DMS 273 (cell line): ENCODE results near the gene ZFAND5.

Source experiments
- DNase-seq: peaks from one replicate; lab custom pipeline; 2025; ENCODE audit not compliant: unreplicated experiment; lab: John Stamatoyannopoulos, UW

The ZFAND5 gene

DNA sequence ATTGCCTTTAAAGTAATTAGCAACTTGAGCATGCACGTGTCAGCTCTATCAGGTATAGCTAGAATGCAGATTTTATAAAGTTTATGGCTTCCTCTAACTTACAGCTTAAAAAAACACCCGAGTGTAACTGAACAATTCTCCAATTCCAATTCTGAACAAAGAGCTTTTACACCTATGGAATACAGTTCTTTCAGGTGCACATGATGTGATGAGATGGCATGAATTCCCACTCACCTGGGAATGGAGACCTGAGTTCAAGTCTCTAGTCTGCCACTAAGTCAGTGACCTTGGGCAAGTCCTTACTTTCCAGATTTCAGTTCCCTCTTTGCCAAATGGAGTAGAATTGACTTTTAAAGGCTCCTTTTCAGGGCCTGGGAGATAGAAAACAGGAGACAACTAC, 1.8 kb downstream of the ZFAND5 start:
- DNase-seq = no peak

- peak; percentile 64 for DNase-seq
Observed at GRCh38 chr9:72362680-72363139, 2.3 kb downstream of the ZFAND5 start.

- no peak for DNase-seq
Observed at GRCh38 chr9:72362118-72362531, 2.9 kb downstream of the ZFAND5 start.

GRCh38 chr9:72361217-72361616, 3.8 kb downstream of the ZFAND5 start:
- no peak for DNase-seq

- DNase-seq = no peak
Observed at GRCh38 chr9:72360324-72360723, 4.7 kb downstream of the ZFAND5 start.

- DNase-seq = peak; percentile 66
Observed at GRCh38 chr9:72356041-72356582, 8.9 kb downstream of the ZFAND5 start.

DNA sequence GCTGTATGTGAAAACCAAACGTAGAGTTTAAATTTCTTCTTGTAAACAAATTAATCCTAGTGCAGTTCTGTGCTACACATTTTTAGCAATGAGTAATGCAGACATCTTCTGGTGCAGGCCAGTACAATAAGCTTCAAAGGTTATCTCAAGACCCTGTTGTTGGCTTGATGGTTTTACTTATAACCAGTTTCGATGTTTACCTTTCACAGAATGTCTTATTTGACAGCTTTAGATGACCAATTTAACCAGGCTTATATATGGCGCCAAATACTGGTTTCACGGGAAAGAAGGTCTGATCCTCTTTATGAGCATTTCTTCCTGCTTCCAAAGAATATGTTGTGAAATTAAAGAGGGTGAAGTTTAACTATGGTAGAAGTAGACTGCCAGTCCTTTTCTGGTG, 9.9 kb downstream of the ZFAND5 start:
- DNase-seq = peak; percentile 28

DNA sequence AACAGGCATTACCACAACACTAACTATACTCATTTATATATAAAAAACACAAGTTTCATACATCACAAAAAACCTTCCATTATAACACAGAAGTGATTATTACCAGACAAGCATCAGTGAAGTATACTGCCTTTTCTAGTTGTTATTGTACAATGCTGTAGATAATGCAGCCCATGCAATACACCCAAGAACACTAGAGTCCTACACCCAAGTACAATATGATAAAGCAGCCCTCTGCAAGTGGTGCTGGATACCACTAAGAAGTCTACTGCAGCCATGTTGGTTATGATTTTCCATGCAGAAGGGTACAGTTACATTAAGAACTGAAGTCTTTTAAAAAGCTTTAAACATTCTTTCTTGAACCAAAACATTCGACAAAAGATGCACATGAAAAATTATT, 10.3 kb downstream of the ZFAND5 start:
- DNase-seq = no peak

DNA sequence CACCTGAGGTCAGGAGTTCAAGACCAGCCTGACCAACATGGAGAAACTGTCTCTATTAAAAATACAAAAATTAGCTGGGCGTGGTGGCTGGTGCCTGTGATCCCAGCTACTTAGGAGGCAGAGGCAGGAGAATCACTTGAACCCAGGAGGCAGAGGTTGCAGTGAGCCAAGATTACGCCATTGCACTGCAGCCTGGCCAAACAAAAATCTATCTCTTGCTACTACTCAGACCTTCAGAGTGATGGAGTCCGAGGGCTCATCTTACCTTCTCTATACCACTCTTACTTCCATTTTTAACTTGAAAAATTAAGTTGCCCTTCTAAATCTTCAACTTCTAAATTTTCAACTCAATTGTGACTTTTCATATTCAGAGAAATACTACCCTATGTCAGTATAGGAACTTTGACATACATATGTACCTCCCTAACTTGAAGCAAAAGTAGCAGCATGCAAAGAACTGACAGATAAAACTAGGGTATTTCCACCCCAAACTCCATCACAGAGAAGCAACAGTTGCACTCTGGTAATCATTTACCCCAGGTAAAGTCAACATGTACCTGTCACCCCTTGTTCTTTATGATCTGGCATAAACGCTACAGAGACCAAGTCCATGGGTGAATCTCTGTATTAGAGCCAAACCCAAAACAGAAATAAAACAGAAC, 11.4 kb downstream of the ZFAND5 start:
- DNase-seq = no peak

GRCh38 chr9:72352911-72353388, 12.1 kb downstream of the ZFAND5 start:
- DNase-seq = peak; percentile 48

GRCh38 chr9:72351538-72352453, 13.2 kb downstream of the ZFAND5 start:
- DNase-seq = peak; percentile 24

- DNase-seq = no peak
Observed at GRCh38 chr9:72349911-72350310, 15.1 kb downstream of the ZFAND5 start.

GRCh38 chr9:72349240-72349639, 15.8 kb downstream of the ZFAND5 start:
- no peak for DNase-seq

DNA sequence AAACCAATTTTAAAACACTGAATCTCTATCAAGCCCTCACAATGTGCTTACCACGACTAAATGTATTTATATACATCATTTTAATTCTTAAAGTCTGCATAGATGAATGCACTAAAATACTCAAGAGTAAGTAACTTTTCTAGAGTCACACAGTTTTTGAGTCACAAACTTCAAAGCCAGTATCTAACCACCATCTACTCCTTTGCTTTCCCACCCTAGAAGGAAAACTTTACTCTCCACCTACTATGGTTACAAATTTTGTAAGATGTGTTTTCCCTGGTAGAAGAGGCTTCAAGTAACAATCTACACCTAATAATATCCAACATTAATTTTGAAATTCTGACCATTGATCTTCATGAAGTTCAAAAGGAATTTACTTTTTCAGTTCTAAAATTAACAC, 18.7 kb downstream of the ZFAND5 start:
- DNase-seq = no peak

DNA sequence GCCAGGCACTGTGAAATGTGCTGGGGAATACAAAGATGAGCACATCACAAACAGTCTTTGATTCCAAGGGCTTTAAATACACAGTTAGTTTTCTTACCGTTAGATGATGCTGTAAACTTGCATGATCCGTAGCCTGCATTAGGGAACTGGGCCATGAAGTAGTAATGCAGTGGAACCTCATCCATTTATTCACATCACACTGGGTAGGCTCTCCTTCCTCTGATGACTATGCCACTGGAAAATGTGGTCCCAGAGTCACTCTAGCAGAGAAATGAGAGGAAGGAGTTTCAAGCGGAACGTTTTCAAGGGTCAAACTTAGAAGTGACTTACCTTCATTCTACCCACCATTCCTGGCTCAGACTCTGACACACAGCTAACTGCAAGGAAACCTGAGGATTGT, 26.4 kb downstream of the ZFAND5 start:
- DNase-seq = no peak

DNA sequence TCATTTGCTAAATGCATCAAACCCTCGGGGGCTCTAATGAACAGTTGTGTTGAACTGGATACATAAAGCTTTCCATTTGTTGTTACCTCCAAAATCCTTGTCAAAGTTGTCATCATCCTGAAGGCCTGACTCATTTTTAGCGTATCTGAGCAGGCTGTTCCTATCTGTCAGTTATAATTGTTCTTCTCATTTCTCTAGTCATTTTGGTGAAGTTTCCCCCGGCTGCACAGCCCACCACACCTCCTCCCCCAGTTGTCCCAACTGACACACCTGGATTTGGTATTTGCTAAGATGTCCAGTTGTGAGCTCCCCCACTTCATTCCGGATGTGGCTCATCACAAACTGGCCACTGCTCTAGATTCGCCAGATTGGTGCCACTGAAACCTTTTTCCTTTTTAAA, 27.7 kb downstream of the ZFAND5 start:
- no peak for DNase-seq

GRCh38 chr9:72334658-72335337, 30.2 kb downstream of the ZFAND5 start:
- DNase-seq = no peak

DNA sequence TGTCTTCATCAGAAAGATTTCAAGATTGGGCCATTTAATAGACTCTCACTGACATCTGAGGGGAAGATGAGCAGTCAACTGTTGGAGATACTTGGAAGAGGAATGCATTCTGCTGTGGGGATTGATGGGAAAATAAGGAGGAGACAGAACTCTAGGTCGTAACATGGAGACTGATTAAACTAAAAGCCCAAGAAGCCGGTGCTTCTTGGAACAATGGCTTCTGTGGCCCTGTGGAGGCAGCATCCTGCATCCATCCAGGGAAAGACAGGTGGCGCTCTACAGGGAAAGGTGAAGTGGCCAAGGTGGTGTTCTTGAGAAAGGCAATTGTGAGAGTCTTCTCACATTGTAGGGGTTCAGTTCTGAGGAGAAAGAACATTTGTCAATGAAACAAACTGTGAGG, 31.3 kb downstream of the ZFAND5 start:
- DNase-seq = peak; percentile 73

DNA sequence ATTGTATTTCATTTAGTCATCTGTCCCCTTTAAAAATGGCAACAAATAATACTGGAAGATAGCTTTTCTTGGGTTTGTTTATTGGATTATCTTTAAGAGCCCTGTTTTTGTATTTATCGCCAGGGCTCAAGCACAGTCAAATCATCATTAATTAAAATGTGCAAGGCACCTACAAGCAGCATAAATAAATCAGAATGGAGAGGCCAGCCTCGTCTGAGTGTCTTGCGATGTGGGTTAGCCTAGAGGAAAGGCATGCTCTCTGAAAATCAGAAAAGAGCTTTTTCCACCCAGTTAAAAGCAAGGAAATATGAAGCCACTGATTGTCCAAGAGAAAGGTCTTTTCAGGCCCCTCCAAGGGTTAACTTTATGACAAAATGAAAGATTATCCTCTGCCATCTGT, 31.8 kb downstream of the ZFAND5 start:
- peak; percentile 88 for DNase-seq

DNA sequence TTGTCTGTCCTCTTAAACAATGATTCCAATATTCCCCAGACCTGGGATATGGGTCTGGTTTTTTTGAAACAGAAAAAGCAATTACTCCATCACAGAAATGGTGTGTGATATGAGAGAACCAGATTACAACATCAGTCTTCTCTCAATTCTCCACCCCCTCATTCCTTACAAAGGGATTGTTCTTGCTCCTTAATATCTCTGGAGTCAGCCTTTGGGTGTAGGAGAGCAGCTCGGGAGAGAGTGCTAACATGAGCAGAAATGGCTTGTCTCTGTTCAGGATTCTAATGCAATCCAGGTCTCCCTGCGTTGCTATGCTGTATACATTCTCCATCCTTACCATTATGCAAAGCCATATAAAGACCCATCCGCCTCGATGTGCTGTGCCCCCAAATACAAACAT, 32.7 kb downstream of the ZFAND5 start:
- no peak for DNase-seq

DNA sequence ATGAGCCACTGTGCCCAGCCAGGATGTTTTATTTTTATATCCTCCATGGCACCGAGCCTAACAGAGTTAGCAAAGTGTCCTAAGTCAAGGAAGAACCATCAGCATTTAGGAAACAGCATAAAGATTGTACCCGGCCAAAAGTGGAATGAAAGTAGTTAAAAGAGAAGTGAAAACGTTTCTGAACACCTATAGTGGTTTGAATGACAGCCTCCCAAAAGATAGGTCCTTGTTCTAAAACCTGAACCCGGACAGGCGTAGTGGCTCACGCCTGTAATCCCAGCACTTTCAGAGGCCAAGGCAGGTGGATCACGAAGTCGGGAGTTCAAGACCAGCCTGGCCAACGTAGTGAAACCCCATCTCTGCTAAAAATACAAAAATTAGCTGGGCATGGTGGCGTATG, 37.4 kb downstream of the ZFAND5 start:
- no peak for DNase-seq
